Amniotic stem cell (primary cell): ENCODE results near the gene RGPD3.
"Not testable (repeated sequence)": the region's sequence is repeated elsewhere in the genome, so short reads cannot be mapped to it uniquely, and the experiment has no call there.

ENCODE experiments used
- DNase-seq: peaks from one replicate; lab custom pipeline; 2025; lab: John Stamatoyannopoulos, UW

The RGPD3 gene

DNA sequence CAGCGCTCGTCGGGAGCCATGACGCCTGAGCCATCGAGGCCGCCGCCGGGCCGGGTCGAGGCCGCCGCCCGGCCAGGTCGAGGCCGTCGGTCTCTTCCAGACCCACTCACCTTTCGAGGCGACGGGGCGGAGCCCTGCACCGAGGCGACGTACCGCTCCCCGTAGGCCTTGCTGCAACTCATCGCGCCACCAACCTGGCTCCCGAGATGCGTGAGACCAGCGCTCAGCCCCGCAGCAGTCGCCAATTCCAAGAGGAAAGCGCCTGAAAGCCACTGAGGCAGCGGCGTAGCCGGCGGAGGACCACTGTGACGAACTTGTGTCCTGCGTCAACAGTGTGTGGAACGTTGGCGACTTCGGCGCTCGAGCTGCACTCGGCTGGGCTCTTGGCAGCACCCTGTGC, at the start of gene RGPD3:
Gene RGPD3 (minus strand): TSS at position 307 of the 400 bp plus-strand sequence. CDS start 125 bp downstream, at position 182.
- not testable (repeated sequence) for DNase-seq

GRCh38 chr2:106517329-106517728, 49.1 kb upstream of the RGPD3 start:
- DNase-seq = no peak

GRCh38 chr2:106516864-106517263, 48.7 kb upstream of the RGPD3 start:
- DNase-seq = no peak

DNA sequence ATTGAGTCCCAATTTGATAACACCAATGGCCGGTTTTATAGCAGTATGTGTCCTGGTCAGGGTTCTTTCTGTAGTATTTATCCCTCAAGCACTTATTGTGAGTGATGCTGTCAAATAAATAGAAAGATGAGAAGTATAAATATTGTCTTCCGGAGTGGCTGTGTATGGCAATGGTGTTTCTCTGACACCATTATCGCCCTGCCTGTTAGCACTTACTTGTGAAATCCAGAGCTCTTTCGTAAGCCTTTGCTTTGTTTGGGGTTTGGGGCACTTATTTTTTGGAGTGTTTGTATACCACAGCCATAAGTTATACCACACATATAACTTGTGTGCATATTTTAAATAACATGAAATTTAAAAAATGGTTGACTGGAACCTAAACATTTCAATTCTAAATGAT, 48.2 kb upstream of the RGPD3 start:
- no peak for DNase-seq

DNA sequence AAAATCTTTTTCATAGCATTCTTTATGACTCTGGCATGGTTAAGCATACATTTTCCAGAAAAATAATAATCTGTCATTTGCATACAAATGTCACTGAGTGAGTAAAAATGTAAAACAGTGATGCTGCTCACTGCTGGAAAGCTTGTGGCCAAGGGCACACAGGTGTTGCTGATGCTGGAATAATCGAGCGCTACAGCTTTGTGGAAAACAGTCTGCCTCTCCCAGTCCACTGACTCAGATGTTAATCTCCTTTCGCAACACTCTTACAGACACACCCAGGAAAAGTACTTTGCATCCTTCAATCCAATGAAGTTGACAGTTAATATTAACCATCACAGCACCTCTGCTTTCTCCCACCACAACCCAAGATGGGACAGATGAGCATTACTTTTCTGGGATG, 46.6 kb upstream of the RGPD3 start:
- not testable (repeated sequence) for DNase-seq

DNA sequence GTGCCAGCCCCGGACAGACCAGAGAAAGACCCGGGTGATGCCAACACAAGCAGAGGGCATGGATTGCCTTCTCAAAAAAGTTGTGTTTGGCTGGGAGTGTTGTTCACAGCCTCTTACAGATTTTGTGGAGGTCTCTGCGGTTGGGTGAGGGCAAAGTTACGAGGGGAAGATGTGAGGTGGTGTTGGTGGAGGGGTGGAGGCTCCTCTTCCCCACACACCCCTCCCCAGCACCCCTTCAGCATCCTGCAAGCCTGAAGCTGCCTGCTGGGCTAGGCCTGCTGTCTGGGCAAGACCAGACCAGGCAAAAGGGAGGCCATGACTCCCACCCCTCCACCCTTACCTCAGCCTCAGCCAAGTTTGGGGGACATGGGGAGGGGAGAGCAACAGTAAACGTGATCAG, 45.2 kb upstream of the RGPD3 start:
- not testable (repeated sequence) for DNase-seq

DNA sequence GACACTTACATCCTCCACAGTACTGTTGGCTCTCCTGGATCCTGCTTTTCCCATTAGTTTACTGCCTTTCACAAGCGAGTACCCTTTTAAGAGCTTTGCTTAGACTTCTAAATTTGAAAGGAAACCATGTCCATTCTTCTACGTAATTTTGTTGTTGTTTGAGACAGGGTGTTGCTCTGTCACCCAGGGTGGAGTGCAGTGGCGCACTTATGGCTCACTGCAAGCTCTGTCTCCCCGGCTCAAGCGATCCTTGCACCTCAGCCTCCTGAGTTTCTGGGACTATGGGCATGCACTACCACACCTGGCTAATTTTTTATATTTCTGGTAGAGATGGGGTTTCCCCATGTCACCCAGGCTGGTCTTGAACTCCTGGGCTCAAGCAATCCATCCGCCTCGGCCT, 43.7 kb upstream of the RGPD3 start:
- DNase-seq = not testable (repeated sequence)

DNA sequence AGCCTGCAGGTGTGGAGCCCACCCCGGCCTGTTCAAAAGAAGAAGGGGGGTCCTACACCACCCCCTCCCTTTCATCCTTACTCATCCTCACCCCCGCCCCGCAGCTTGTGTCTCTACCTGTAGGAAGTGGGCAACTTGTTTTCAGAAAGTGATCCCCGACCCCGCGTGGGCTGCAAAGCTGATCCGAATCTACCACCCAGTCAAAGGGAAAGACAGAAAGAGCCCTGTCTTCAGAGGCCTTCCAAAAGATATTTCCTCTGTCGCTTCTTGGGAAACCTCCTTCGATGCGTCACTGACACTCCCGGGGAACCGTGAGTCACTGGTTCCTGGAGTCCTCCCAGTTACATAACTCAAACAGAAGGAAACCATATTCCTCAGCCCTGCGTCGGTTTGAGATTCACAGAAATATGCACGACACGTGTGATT, 43.3 kb upstream of the RGPD3 start:
- peak; percentile 50 for DNase-seq

GRCh38 chr2:106510791-106511190, 42.6 kb upstream of the RGPD3 start:
- not testable (repeated sequence) for DNase-seq

DNA sequence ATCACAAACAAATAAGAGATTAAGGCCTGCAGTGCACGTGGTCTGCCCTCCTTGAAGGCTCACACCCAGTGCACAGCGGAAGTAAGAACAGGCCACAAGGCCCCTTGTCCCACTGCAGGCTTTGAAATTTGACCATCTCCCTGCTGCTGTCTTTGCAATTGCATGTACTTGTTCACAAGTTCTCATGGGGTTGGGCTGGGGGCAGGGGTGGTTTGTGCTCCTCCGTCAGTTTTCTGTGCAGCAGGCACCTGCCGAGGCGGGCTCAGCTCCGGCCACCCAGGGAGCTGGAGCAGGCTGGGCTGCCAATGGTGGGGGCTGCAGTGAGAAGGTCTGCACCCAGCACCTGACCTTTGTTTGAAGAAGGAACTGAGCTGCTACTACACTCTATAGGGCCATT, 41.2 kb upstream of the RGPD3 start:
- DNase-seq = not testable (repeated sequence)

DNA sequence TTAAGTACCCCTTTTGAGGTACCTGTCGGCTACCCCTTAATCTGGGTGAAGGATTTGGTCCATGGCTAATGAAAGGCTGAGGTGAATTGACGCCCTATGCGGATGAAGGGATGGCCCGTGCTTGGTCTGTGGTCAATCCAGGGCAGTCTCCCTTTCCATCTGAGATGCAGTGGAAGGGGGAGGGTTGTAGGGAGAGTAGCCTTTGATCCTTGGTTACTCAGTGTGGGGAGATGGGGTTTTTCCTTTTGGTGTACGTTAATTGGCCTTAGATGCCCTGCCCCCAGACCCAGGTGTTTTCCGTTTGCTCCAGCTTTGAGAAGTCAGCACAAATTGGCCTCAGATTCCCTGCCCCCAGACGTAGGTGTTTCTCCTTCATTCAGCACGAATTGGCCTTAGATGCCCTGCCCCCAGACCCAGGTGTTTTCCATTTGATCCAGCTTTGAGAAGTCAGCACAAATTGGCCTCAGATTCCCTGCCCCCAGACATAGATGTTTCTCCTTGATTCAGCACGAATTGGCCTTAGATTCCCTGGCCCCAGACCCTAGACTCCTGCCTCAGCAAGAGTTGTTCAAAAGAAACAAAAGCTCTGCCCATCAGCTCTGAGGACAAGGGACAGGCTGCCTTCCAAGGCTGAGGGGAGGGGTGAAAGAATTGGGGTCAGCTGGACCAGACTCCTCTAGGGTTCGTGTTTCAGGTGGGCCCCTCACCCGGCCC, 40.6 kb upstream of the RGPD3 start:
- not testable (repeated sequence) for DNase-seq

DNA sequence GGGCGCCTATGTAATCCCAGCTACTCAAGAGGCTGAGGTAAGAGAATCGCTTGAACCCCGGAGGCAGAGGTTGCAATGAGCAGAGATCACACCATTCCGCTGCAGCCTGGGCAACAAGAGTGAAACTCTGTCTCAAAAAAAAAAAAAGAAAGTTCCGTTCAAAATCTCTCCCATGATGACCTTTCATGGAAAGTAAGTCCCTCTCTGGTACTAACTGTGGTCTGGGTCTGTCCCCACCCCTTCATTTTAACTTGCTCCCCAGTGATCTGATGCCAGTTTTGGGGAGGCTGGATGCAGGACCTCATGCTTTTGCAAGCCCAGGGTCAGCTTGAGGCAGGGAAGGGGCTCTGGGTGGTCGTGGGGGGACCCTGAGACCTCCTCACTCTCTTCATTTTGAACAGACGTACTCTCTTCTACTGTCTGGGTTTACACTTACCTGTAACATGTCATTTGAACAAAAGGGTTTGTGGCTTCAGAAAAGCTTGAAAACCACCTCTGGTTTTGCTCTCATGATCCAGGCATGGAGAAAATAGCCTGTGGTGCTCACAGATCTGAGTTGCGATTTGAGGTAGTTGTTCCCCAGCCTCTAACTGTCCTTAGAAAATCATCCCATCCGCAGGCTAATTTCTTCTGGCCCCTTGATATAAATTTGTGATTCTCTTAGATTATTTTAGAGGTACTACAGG, 37.9 kb upstream of the RGPD3 start:
- not testable (repeated sequence) for DNase-seq

- not testable (repeated sequence) for DNase-seq
These were observed 36.6 kb upstream of the RGPD3 start for GRCh38 chr2:106504787-106505186.

- not testable (repeated sequence) for DNase-seq
These were observed 36.0 kb upstream of the RGPD3 start for GRCh38 chr2:106504192-106504591.

DNA sequence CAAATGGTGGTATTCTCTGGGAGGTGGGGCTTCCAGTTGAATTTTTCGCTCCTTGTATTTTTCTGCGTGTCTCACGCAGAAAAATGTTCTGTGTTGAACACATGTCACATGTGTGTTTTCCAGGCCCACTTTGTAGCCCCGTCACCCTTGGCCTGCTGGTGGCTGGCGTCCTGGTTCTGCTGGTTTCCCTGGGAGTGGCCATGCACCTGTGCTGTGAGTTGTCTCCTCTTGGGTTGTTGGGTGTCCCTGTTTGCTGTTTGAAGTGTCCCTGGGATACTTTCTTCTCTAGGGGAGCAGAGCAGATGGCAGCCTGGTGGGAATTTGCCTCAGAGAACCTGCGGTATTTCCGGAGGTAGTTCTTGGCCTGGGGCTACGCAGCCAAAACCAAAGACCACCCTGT, 34.1 kb upstream of the RGPD3 start:
- not testable (repeated sequence) for DNase-seq

- not testable (repeated sequence) for DNase-seq
These were observed 32.1 kb upstream of the RGPD3 start for GRCh38 chr2:106500350-106500749.

GRCh38 chr2:106498549-106498948, 30.3 kb upstream of the RGPD3 start:
- not testable (repeated sequence) for DNase-seq

GRCh38 chr2:106492913-106493312, 24.7 kb upstream of the RGPD3 start:
- DNase-seq = not testable (repeated sequence)

DNA sequence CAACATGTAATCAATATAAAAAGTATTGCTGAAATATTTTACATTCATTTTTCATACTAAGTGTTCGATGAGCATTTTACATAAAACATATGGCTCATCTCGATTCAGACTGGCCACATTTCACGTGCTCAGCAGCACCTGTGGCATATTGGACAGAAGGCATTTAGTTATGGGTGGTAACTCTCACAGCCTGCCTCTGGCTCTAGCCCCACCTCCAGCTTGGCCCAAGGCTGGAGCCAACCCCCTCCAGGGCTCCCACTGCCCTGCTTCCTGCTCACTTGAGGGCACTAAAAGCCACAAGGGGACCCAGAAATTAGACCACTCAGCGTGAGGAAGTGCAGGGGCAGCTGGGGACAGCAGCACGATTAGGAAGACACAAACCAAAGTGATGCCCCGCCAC, 24.2 kb upstream of the RGPD3 start:
- not testable (repeated sequence) for DNase-seq

- DNase-seq = not testable (repeated sequence)
These were observed 21.5 kb upstream of the RGPD3 start for GRCh38 chr2:106489701-106490100.

DNA sequence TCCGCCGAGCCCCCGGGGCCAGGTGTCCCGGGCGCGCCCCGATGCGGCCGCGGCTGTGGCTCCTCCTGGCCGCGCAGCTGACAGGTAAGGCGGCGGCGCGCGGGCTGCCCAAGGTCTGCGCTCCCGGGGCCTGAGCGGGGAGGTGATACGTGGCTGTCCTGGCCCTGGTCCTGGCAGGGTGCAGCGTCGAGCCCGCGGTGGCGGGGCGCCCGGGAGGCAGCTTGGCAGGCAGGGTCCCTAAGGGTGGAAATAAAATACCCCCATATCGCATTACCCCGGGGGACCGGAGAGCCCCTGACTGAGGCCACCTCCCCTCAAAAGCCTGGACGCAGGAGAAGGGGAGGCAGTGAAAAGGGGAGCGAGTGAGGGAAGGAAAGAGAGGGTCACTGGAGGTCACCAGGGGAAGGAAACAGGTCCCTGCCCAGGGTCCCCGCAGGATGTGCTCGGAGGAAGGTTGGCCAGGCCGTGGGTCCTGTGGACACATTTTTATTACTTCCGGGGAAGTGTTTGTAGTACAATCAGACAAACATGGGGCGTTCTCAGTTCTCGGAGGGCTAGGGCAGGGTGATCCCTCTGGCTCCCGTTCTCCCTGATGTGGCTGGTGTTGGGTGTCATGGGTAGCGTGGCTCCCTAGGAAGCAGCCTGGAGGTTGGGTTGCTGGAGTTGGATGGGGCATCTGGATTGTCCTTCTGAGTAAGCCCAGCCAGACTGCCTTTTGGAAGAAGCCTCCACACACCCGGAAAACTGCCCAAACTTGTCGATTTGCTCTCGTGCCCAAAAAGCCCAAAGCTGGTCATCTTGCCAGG, 19.4 kb upstream of the RGPD3 start:
- DNase-seq = not testable (repeated sequence)
